HFFc6 (cell line): ENCODE data around the gene IL12RB1. TPM values are rescaled to one million over a fixed set of nuclear protein-coding genes. Genes with fewer than 3 reads are reported as not detected.
"Not testable (repeated sequence)": the region's sequence is repeated elsewhere in the genome, so short reads cannot be mapped to it uniquely, and the experiment has no call there.

Source experiments
- DNase-seq: peaks from one replicate; pipeline ENCODE4 v3.0.0-alpha.2; 2018
- H3K27ac Mint-ChIP-seq: 2 replicates; pipeline ENCODE4 v1.8.0; 2020; ENCODE audit warnings: mild to moderate bottlenecking, mixed read lengths
- H3K27me3 Mint-ChIP-seq: 2 replicates; pipeline ENCODE4 v1.8.0; 2021; ENCODE audit warnings: mild to moderate bottlenecking, moderate library complexity, mixed read lengths; ENCODE audit not compliant: insufficient read depth
- H3K36me3 Mint-ChIP-seq: 2 replicates; pipeline ENCODE4 v1.8.0; 2021; ENCODE audit warnings: low read depth, mixed read lengths
- H3K4me1 Mint-ChIP-seq: 2 replicates; pipeline ENCODE4 v1.8.0; 2020; ENCODE audit warnings: low read depth, mixed read lengths
- H3K4me3 Mint-ChIP-seq: 2 replicates; pipeline ENCODE4 v1.8.0; 2020; ENCODE audit warnings: mild to moderate bottlenecking, moderate library complexity, mixed read lengths
- H3K9me3 Mint-ChIP-seq: 2 replicates; pipeline ENCODE4 v1.8.0; 2020; ENCODE audit warnings: mild to moderate bottlenecking, mixed read lengths
- total RNA-seq, 6 experiments: library from RNA; stranded (reverse); fragmentation: NEBNext Ultra II Directional; extraction: Animal tissue kit (Norgen Biotek cat#: 25700); gene quantifications; 2 replicates in 1 of 6; 3 replicates in 5 of 6; pipeline ENCODE4 v1.2.3, GENCODE V29; 2021
- TF ChIP-seq, protein P1 (sequence below): fragments of 200-600 bp; sonication (generic); IDR thresholded peaks from 2 replicates; pipeline ENCODE4 v1.5.0; 2021; ENCODE audit warnings: antibody characterized with exemption, mild to moderate bottlenecking

IL12RB1 gene
- total RNA-seq, 6 experiments from 2014 or later: 0.10 TPM; not detected in 5

DNA sequence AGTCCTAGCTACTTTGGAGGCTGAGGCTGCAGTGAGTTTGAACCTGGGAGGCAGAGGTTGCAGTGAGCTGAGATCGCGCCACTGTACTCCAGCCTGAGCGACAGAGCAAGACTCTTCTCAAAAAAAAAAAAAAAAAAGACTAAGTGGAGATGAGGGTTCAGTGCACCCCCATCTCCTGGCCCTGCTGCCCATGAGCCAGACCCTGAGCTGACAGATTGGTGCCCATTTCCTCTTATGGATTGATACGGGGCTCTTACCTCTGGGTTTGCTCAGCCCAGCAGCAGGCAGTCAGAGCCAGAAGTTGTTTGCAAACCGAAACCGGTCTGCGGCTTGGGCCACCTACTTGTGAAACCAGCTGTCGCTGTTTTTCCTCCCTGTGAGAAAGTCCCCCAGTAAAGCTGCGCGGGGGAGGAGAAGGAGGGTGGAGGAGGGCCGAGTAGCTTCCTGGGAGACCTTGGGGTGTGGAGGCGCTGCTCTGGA, 41.9 kb downstream of the IL12RB1 start:
- TF ChIP-seq, protein P1, sequence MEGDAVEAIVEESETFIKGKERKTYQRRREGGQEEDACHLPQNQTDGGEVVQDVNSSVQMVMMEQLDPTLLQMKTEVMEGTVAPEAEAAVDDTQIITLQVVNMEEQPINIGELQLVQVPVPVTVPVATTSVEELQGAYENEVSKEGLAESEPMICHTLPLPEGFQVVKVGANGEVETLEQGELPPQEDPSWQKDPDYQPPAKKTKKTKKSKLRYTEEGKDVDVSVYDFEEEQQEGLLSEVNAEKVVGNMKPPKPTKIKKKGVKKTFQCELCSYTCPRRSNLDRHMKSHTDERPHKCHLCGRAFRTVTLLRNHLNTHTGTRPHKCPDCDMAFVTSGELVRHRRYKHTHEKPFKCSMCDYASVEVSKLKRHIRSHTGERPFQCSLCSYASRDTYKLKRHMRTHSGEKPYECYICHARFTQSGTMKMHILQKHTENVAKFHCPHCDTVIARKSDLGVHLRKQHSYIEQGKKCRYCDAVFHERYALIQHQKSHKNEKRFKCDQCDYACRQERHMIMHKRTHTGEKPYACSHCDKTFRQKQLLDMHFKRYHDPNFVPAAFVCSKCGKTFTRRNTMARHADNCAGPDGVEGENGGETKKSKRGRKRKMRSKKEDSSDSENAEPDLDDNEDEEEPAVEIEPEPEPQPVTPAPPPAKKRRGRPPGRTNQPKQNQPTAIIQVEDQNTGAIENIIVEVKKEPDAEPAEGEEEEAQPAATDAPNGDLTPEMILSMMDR: no peak
- H3K9me3 Mint-ChIP-seq: peaks cover 5% of the 10 kb centered on the region
- peaks cover 14% of the 10 kb centered on the region; the same call in 1 of the 2 replicates for H3K27me3 Mint-ChIP-seq
- peak overlapping the region; percentile 70 for H3K4me3 Mint-ChIP-seq
- DNase-seq: peak; percentile 35
- peaks cover 22% of the 10 kb centered on the region for H3K4me1 Mint-ChIP-seq
- H3K36me3 Mint-ChIP-seq: no peaks in the 10 kb centered on the region; the same call in 1 of the 2 replicates
- H3K27ac Mint-ChIP-seq: peak overlapping the region; percentile 86

DNA sequence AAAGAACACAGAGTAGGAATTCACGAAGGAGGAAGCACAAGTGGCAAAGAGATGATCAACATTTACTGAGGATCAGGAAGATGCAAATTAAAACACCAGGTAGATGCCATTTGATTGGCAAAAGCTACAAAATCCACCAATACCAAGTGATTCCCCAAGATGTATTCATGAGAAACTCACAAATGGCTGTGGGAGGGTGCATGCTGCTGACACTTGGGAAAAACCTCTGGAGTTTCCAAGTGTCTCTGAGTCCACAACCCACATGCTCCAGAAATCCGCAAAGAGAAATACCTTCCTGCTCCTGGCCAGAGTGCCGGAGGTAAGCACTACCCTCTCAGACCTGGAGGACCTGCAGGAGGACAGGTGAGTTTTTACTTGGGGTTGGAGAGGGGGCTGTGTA, 43.1 kb downstream of the IL12RB1 start:
- H3K4me1 Mint-ChIP-seq: peaks cover 21% of the 10 kb centered on the region
- TF ChIP-seq, protein P1: no peak
- H3K4me3 Mint-ChIP-seq: no peak overlapping the region
- no peaks in the 10 kb centered on the region; the same call in 1 of the 2 replicates for H3K36me3 Mint-ChIP-seq
- peaks cover 15% of the 10 kb centered on the region; the same call in 1 of the 2 replicates for H3K27me3 Mint-ChIP-seq
- no peak for DNase-seq
- H3K27ac Mint-ChIP-seq: no peak overlapping the region
- H3K9me3 Mint-ChIP-seq: peaks cover 5% of the 10 kb centered on the region

DNA sequence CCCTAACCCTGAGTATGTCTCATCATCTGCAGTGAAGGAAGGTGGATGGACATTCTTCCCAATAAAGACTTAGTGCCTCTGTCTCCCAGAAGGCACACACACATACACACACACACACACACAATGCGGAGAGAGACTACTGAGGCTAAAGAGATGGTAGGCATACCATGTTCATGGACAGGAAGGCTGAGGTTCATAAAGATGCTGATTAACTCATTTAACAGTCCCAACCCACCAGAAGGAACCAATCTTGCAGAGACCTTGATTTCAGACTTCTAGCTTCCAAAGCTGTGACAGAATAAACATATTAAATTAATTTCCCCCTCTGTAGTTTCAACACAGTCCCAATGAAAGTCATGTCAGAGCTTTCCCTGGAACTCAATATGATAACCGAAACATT, 45.7 kb downstream of the IL12RB1 start:
- Mint-ChIP-seq H3K4me1 (peaks cover 13% of the 10 kb centered on the region), H3K4me3 (no peak overlapping the region), H3K27me3 (peaks cover 15% of the 10 kb centered on the region; the same call in 1 of the 2 replicates), H3K27ac (no peak overlapping the region), H3K36me3 (no peaks in the 10 kb centered on the region; the same call in 1 of the 2 replicates), H3K9me3 (peaks cover 5% of the 10 kb centered on the region)
- TF ChIP-seq, protein P1: no peak
- no peak for DNase-seq

DNA sequence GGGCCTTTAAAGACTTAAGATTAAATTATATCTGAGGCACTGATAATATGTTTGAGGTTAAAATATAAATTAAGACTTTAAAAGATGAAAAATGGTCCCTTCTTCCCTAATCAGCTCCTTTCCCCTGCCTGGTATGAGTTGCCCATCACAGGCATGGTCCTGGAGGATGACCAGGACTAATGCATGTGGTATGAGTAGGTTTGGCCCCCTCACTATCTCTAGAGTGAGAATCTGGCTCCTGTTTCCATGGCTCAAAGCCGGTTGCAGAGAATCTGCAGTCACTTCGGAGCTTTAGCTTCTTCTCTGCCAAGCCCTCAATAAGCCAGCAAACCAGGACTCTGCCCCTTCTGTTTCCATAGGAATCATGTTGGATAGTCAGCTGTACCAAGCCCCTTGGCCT, 54.6 kb downstream of the IL12RB1 start:
- not testable (repeated sequence) for H3K4me1 Mint-ChIP-seq, H3K4me3 Mint-ChIP-seq, DNase-seq, H3K27me3 Mint-ChIP-seq, H3K36me3 Mint-ChIP-seq, H3K9me3 Mint-ChIP-seq, H3K27ac Mint-ChIP-seq

DNA sequence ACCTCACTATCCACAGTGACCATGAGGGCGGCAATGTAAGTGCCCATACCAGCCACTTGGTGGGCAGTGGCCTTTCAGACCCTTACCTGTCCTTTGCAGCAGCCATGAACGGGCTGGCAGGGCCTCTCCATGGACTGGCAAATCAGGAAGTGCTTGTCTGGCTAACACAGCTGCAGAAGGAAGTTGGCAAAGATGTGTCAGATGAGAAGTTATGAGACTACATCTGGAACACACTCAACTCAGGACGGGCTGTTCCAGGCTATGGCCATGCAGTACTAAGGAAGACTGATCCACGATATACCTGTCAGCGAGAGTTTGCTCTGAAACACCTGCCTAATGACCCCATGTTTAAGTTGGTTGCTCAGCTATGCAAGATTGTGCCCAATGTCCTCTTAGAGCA, 55.3 kb downstream of the IL12RB1 start:
- H3K36me3 Mint-ChIP-seq, H3K27ac Mint-ChIP-seq, H3K9me3 Mint-ChIP-seq, H3K4me1 Mint-ChIP-seq, DNase-seq, H3K4me3 Mint-ChIP-seq, H3K27me3 Mint-ChIP-seq: not testable (repeated sequence)

DNA sequence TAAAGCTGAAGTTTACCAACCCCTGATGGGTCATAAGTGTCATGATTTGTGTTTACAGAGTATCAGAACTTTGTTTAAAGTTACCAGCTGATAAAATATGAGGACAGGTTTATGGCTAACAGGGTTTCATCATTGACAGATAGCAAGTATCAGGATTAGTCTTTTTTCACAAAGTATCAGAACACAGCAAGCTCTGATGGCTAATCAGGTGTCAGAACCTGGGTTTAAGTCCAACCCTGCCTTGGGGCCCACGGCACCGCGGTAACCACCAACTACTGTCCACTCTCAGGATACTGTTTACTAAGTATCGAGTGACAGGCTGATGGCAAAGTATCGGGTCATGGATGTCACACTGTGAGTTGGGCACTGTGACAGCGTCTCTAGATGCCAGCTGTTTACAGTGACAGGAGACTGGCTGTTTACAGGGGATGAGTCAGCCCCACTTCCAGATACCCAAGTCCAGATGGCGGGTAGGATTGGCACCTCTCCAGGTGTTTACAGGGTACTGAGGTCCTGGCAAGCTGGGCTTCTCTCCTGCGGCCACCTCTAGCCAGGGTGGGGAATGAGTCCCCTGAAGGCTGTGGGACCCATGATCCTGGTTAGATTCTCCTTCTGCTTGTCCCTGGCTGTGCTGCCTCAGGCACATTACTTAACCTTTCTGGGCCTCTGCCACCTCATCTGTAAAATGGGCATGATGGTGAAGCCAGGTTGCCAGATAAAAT, 57.0 kb downstream of the IL12RB1 start:
- Mint-ChIP-seq H3K4me1 (no peaks in the 10 kb centered on the region; the same call in 1 of the 2 replicates), H3K36me3 (no peaks in the 10 kb centered on the region), H3K27ac (no peak overlapping the region), H3K4me3 (no peak overlapping the region), H3K9me3 (no peaks in the 10 kb centered on the region), H3K27me3 (peaks cover 6% of the 10 kb centered on the region)
- DNase-seq: peak; percentile 28
- TF ChIP-seq, protein P1: no peak
